ENCODE data around the gene RBMS3. TPM values are rescaled to one million over a fixed set of nuclear protein-coding genes. Genes with fewer than 3 reads are reported as not detected.

RBMS3 gene
- total RNA-seq, 1 experiment from 2014 or later = 8.7 TPM

- Mint-ChIP-seq H3K36me3 (no peaks in the 10 kb centered on the region), H3K4me1 (peaks cover 41% of the 10 kb centered on the region), H3K27ac (no peak overlapping the region), H3K27me3 (ENCODE audit: low read depth) (no peaks in the 10 kb centered on the region), H3K4me3 (no peak overlapping the region), H3K9me3 (no peaks in the 10 kb centered on the region)
- ATAC-seq = no peak
- POLR2A ChIA-PET = no interaction called here
- no peak for DNase-seq (ENCODE audit: low spot score)
- CTCF ChIA-PET = no interaction called here
- no peak for TF ChIP-seq TEAD1 (CRISPR knock-in tag; IDR thresholded peaks at IDR 0.05)
- TF ChIP-seq EMX1 (CRISPR knock-in tag; IDR thresholded peaks at IDR 0.05) = no peak
- TF ChIP-seq ZNF121 (CRISPR knock-in tag; IDR thresholded peaks at IDR 0.05) = no peak
- no peak for TF ChIP-seq JAZF1 (CRISPR knock-in tag; IDR thresholded peaks at IDR 0.05)
Measured at GRCh38 chr3:29628795-29629194, 347.9 kb downstream of the RBMS3 start.

- Mint-ChIP-seq H3K27me3 (ENCODE audit: low read depth) (no peaks in the 10 kb centered on the region), H3K36me3 (peaks cover 3% of the 10 kb centered on the region), H3K9me3 (peaks cover 15% of the 10 kb centered on the region), H3K27ac (no peak overlapping the region), H3K4me3 (no peak overlapping the region), H3K4me1 (peaks cover 35% of the 10 kb centered on the region)
- POLR2A ChIA-PET = no interaction called here
- ATAC-seq (no peak), DNase-seq (ENCODE audit: low spot score) (no peak)
- CTCF ChIA-PET = no interaction called here
- TF ChIP-seq ZNF671 (CRISPR knock-in tag; IDR thresholded peaks at IDR 0.05) = no peak
- no peak for TF ChIP-seq SMAD4 (CRISPR knock-in tag; IDR thresholded peaks at IDR 0.05)
- TF ChIP-seq JUN (CRISPR knock-in tag; IDR thresholded peaks at IDR 0.05) = no peak
- TF ChIP-seq, protein P1, sequence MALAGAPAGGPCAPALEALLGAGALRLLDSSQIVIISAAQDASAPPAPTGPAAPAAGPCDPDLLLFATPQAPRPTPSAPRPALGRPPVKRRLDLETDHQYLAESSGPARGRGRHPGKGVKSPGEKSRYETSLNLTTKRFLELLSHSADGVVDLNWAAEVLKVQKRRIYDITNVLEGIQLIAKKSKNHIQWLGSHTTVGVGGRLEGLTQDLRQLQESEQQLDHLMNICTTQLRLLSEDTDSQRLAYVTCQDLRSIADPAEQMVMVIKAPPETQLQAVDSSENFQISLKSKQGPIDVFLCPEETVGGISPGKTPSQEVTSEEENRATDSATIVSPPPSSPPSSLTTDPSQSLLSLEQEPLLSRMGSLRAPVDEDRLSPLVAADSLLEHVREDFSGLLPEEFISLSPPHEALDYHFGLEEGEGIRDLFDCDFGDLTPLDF (CRISPR knock-in tag; IDR thresholded peaks at IDR 0.05) = no peak
- TF ChIP-seq ZNF281 (CRISPR knock-in tag; IDR thresholded peaks at IDR 0.05) = no peak
- no peak for TF ChIP-seq CREM (CRISPR knock-in tag; IDR thresholded peaks at IDR 0.05)
- TF ChIP-seq, protein P2, sequence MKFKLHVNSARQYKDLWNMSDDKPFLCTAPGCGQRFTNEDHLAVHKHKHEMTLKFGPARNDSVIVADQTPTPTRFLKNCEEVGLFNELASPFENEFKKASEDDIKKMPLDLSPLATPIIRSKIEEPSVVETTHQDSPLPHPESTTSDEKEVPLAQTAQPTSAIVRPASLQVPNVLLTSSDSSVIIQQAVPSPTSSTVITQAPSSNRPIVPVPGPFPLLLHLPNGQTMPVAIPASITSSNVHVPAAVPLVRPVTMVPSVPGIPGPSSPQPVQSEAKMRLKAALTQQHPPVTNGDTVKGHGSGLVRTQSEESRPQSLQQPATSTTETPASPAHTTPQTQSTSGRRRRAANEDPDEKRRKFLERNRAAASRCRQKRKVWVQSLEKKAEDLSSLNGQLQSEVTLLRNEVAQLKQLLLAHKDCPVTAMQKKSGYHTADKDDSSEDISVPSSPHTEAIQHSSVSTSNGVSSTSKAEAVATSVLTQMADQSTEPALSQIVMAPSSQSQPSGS (CRISPR knock-in tag; IDR thresholded peaks at IDR 0.05; ENCODE audit: borderline replicate concordance, low read depth) = no peak
- TF ChIP-seq ETV6 (CRISPR knock-in tag; IDR thresholded peaks at IDR 0.05) = no peak
- TF ChIP-seq ZMAT4 (CRISPR knock-in tag; IDR thresholded peaks at IDR 0.05) = no peak
- TF ChIP-seq CDX4 (CRISPR knock-in tag; IDR thresholded peaks at IDR 0.05; ENCODE audit: borderline replicate concordance) = no peak
- no peak for TF ChIP-seq ATF1 (CRISPR knock-in tag; IDR thresholded peaks at IDR 0.05)
- TF ChIP-seq, protein P3, sequence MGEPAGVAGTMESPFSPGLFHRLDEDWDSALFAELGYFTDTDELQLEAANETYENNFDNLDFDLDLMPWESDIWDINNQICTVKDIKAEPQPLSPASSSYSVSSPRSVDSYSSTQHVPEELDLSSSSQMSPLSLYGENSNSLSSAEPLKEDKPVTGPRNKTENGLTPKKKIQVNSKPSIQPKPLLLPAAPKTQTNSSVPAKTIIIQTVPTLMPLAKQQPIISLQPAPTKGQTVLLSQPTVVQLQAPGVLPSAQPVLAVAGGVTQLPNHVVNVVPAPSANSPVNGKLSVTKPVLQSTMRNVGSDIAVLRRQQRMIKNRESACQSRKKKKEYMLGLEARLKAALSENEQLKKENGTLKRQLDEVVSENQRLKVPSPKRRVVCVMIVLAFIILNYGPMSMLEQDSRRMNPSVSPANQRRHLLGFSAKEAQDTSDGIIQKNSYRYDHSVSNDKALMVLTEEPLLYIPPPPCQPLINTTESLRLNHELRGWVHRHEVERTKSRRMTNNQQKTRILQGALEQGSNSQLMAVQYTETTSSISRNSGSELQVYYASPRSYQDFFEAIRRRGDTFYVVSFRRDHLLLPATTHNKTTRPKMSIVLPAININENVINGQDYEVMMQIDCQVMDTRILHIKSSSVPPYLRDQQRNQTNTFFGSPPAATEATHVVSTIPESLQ (CRISPR knock-in tag; IDR thresholded peaks at IDR 0.05) = no peak
- TF ChIP-seq NFE2L1 (CRISPR knock-in tag; IDR thresholded peaks at IDR 0.05) = no peak
- no peak for TF ChIP-seq ZNF396 (CRISPR knock-in tag; IDR thresholded peaks at IDR 0.05; ENCODE audit: borderline replicate concordance)
- TF ChIP-seq GTF2I (CRISPR knock-in tag; conservative IDR thresholded peaks at IDR 0.05) = no peak
- no peak for TF ChIP-seq GABPB1 (CRISPR knock-in tag; IDR thresholded peaks at IDR 0.05)
- no peak for TF ChIP-seq NFYB (CRISPR knock-in tag; conservative IDR thresholded peaks at IDR 0.05; ENCODE audit: low read depth)
Measured at GRCh38 chr3:29635888-29636287, 355.0 kb downstream of the RBMS3 start.

All from WTC11 (cell line).